Measurements from ENCODE around the gene PNRC1. TPM values are rescaled to one million over a fixed set of nuclear protein-coding genes. Genes with fewer than 3 reads are reported as not detected.

The PNRC1 gene
- total RNA-seq, 1 donor from 2014 or later = 135 TPM

DNA sequence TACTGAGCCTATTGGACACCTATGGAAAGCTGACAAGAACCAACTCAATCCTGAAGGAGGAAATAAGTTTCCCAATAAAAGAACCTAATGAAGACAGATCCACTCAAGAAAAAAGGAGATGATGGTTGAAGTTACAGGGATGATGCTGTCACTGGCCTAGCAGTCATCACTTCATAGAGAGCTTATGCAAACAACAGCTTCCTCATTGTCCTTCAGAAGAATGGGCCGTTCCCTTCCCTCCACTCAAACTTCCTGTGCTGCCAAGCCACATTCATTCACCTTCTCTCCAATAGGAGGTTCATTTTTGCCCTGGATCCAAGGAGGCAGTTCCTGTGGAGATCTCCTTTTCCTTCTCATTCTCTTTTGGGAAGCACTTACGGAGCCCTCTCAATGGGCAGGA, 51.5 kb downstream of the PNRC1 start:
- DNase-seq (ENCODE audit: low spot score) = no peak
- Mint-ChIP-seq H3K36me3 (ENCODE audit: low read depth, unreplicated experiment) (peaks cover 7% of the 10 kb centered on the region), H3K4me1 (ENCODE audit: unreplicated experiment) (peaks cover 6% of the 10 kb centered on the region), H3K4me3 (ENCODE audit: unreplicated experiment) (no peak overlapping the region), H3K9me3 (ENCODE audit: unreplicated experiment) (no peaks in the 10 kb centered on the region), H3K27ac (ENCODE audit: unreplicated experiment) (no peak overlapping the region), H3K27me3 (ENCODE audit: unreplicated experiment) (peaks cover 5% of the 10 kb centered on the region)
- TF ChIP-seq, protein P1, sequence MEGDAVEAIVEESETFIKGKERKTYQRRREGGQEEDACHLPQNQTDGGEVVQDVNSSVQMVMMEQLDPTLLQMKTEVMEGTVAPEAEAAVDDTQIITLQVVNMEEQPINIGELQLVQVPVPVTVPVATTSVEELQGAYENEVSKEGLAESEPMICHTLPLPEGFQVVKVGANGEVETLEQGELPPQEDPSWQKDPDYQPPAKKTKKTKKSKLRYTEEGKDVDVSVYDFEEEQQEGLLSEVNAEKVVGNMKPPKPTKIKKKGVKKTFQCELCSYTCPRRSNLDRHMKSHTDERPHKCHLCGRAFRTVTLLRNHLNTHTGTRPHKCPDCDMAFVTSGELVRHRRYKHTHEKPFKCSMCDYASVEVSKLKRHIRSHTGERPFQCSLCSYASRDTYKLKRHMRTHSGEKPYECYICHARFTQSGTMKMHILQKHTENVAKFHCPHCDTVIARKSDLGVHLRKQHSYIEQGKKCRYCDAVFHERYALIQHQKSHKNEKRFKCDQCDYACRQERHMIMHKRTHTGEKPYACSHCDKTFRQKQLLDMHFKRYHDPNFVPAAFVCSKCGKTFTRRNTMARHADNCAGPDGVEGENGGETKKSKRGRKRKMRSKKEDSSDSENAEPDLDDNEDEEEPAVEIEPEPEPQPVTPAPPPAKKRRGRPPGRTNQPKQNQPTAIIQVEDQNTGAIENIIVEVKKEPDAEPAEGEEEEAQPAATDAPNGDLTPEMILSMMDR (IDR thresholded peaks at IDR 0.05; ENCODE audit: unreplicated experiment) = no peak

DNA sequence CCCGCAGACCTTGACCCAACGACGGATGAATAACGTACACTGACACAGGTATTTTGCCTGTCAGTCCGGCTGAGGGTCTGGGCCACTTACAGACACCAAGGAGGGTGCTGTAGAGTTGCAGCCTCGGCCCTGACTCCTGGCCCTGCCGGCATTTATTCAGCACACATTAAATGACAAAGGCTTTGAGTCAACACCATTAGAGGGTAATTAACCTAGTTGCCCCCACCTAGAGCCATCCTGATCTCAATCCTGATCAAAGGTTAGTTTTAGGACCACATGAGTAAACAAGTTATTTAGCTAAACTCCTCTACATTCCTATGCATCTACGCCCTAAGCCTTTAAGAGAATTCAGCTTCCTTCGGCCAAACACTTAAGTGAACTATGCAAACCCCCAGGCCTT, 53.4 kb downstream of the PNRC1 start:
- Mint-ChIP-seq H3K4me3 (ENCODE audit: unreplicated experiment) (no peak overlapping the region), H3K36me3 (ENCODE audit: low read depth, unreplicated experiment) (peaks cover under 1% of the 10 kb centered on the region), H3K27me3 (ENCODE audit: unreplicated experiment) (peaks cover 2% of the 10 kb centered on the region), H3K9me3 (ENCODE audit: unreplicated experiment) (no peaks in the 10 kb centered on the region), H3K4me1 (ENCODE audit: unreplicated experiment) (peaks cover 6% of the 10 kb centered on the region), H3K27ac (ENCODE audit: unreplicated experiment) (no peak overlapping the region)
- TF ChIP-seq, protein P1 (IDR thresholded peaks at IDR 0.05; ENCODE audit: unreplicated experiment) = no peak
- no peak for DNase-seq (ENCODE audit: low spot score)

DNA sequence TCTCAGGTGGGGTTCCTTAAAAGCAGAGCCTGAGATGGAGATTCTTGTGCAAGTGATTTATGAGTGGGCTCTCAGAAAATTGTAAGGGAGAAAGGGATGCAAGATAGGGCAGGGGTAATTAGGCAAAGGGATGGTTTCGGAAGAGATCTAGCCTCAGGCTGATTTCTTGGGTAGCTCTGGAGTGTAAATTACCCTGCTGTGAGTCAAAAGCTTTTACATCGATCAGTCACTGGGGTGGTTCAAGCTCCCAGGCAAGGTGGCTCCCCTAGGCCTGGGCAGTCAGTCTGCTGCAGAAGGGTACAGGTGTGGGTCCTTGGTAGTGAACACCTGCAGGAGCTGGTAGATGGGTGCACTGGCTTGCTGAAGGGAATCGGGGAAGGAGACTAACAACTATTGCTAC, 54.2 kb downstream of the PNRC1 start:
- TF ChIP-seq, protein P1 (IDR thresholded peaks at IDR 0.05; ENCODE audit: unreplicated experiment) = no peak
- Mint-ChIP-seq H3K27me3 (ENCODE audit: unreplicated experiment) (peaks cover 2% of the 10 kb centered on the region), H3K4me3 (ENCODE audit: unreplicated experiment) (no peak overlapping the region), H3K4me1 (ENCODE audit: unreplicated experiment) (peaks cover 6% of the 10 kb centered on the region), H3K9me3 (ENCODE audit: unreplicated experiment) (no peaks in the 10 kb centered on the region), H3K36me3 (ENCODE audit: low read depth, unreplicated experiment) (no peaks in the 10 kb centered on the region), H3K27ac (ENCODE audit: unreplicated experiment) (no peak overlapping the region)
- no peak for DNase-seq (ENCODE audit: low spot score)

Other genes with a start within 250 kb of the PNRC1 start
- 14.6 TPM for gene RNGTT, start 117.1 kb upstream of the PNRC1 start, total RNA-seq (ENCODE audit: unreplicated experiment)
- gene SRSF12, start 37.3 kb downstream of the PNRC1 start, total RNA-seq (ENCODE audit: unreplicated experiment) = 3.9 TPM
- gene PM20D2, start 65.3 kb downstream of the PNRC1 start, total RNA-seq (ENCODE audit: unreplicated experiment) = 1.3 TPM
- not detected for gene GABRR1, start 136.6 kb downstream of the PNRC1 start, total RNA-seq (ENCODE audit: unreplicated experiment)
- gene GABRR2, start 234.5 kb downstream of the PNRC1 start, total RNA-seq (ENCODE audit: unreplicated experiment) = 0.36 TPM

Measured in endothelial cell (in vitro differentiated cells).